CD4-positive, alpha-beta T cell treated with Interleukin-17A for 1 hour (primary cell): Measurements from ENCODE around the gene MYO9B.
"Not testable (repeated sequence)": the region's sequence is repeated elsewhere in the genome, so short reads cannot be mapped to it uniquely, and the experiment has no call there.

Source experiments
- DNase-seq: peaks from one replicate; pipeline ENCODE4 v3.0.0-alpha.2; 2020

The MYO9B gene

DNA sequence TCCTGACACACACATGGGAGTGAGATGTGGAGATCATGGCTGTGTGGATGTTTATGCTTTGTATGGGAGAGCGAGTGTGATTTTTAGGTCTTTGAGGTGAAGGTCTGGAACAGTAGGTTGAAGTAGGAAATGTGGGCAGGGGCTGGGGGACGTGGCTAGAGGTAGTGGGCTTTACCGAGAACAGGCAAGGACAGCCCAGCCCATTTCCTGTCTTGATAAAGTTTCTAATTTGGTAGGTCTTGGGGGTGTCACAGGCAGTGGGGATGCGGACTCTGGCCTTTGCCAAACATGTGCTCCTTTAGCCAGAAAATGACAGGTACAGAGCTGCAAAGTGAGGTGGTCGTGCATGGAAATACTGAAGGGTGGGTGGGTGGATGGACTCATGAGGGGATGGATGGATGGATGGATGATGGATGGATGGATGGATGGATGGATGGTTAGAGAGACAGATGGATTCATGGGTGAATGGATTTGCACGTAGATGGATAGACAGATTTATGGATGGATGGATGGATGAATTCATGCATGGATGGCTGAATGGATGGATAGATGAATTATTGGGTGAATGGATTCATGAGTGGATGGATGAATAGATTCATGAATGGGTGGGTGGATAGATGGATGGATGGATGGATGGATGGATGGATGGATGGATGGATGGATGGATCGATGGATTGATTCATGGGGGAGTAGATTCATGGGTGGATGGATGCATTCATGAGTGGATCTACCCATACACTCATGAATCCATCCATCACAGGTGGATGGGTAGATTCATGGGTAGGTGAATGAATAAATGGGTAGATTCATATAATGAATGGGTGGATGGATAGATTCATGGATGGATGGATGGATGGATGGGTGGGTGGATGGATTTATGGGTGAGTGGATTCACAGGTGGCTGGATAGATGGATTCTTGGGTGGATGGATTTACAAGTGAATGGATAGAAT, 70.2 kb downstream of the MYO9B start:
- no peak for DNase-seq

- DNase-seq = no peak
Measured at GRCh38 chr19:17148130-17148529, 72.6 kb downstream of the MYO9B start.

GRCh38 chr19:17149393-17150135, 74.0 kb downstream of the MYO9B start:
- DNase-seq = no peak

GRCh38 chr19:17153996-17154395, 78.4 kb downstream of the MYO9B start:
- DNase-seq = no peak

- no peak for DNase-seq
Measured at GRCh38 chr19:17155251-17155650, 79.7 kb downstream of the MYO9B start.

DNA sequence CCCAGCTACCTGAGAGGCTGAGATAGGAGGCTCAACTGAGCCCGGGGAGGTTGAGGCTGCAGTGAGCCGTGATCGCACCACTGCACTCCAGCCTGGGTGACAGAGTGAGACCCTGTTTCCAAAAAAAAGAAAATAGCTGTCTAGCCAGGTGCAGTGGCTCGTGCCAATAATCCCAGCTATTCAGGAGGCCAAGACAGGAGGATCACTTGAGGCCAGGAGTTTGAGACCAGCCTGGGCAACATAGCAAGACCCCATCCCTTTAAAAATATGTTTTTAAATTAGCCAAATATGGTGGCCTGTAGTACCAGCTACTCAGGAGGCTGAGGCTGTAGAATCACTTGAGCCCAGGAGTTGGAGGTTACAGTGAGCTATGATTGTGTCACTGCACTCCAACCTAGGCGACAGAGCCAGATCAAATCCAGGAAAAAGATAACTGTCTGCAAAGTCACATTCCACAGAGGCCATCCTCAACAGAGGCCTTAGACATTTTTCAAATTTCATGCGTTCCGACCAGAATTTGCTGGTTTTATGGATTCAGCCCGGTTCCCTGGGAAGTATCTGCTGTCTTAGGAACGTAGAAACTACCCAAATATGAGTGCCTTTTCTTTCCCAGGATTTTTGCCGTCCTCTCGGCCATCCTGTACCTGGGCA, 80.8 kb downstream of the MYO9B start:
- no peak for DNase-seq

DNA sequence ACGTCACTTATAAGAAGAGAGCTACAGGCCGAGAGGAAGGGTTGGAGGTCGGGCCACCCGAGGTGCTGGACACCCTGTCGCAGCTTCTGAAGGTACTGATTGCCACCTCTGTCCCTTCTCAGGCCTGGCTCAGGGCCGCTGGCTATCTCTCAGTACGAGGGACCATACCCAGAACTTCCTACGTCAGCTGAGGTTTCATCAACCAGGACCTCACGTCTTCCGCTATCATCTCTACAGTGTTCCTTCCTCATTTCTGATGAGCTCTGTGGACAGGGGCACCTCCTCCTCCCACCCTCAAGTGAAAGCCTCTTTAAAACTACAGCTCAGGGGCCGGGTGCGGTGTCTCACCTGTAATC, 81.3 kb downstream of the MYO9B start:
- DNase-seq = no peak

DNA sequence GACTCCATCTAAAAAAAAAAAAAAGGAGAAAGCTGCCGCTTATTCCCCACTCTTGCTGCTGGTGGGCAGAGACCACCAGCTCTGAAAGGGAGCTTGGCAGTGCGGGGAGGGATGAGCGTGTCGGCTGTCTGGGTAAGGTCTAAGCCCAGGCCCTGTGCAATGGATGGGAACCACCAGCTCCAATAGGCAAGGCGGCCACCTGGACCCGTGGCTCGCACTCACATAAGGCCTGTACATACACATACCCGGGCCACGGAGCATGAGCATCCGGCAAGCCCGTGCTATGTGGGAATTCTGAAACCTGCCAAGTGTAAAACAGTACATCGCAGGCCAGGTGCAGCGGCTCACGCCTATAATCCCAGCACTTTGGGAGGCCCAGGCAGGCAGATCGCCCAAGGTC, 83.0 kb downstream of the MYO9B start:
- DNase-seq = no peak

DNA sequence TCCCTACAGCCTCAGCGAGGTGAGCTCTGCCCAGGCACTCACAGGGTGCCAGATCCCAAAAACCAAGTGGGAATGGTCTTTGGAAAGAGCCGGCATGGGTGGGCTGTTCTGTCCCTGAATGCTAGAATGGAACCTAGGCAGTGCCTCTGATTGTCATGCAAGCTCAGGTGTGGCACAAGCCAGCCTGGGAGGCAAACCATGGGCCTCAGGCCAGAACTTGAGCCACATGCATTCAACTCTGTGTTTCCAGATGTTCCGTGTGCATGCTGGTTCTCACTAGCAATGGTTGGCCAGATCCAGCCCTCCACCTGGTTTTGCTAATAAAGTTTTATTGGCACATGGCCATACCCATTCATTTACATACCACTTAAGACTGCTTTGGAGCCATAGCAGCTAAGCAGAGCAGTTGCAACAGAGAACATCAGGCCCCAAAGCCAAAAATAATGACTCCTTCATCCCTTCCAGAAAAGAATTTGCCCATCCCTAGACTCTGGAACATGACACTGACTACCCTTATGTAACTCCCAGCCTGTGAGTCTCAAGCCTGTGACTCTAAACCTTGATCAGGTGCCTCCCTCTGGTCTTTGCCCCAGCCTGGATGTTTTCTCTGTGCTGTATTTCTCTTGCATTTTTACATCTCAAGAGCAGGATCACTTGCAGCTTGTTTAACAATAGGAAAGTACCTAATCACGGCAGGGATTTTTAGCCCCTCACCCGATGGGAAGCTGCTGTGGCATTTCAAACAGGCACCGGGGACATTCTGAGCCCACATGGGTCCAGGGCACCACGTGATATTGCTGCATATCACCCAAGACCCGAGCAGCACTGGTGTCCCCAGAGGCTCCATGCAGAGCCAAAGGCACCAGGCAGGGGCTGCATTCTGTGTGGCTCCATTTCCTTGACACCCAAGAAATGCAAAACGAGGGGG, 84.2 kb downstream of the MYO9B start:
- DNase-seq = no peak

- peak; percentile 32 for DNase-seq
Measured at GRCh38 chr19:17160908-17161307, 85.3 kb downstream of the MYO9B start.

DNA sequence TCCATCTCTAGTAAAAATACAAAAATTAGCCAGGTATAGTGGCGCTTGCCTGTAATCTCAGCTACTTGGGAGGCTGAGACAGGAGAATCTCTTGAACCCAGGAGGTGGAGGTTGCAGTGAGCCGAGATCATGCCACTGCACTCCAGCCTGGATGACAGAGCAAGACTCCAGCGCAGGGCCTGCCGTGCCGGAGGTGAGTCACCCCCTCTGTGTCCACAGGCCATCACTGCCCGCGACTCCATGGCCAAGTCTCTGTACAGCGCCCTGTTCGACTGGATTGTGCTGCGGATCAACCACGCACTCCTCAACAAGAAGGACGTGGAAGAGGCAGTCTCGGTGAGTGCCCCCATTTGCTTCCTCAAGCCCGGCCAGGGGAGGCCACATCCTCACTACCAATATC, 86.6 kb downstream of the MYO9B start:
- not testable (repeated sequence) for DNase-seq

DNA sequence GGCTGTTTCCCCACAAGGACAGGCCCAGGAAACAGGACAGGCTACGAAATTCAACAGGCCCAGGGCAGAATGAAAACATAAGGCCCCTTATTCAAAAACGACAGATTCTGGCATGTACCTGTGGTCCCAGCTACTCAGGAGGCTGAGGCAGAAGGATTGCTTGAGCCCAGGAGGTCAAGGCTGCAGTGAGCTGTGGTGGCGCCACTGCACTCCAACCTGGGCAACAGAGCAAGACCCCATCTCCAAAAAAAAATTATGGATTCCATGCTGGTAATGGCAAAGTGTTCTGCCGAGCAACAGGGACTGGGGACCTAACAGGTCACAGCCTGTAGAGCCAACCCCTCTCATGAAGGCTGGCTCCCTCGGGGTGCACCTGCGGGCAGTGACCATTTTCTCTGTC, 87.0 kb downstream of the MYO9B start:
- DNase-seq = no peak

GRCh38 chr19:17163652-17164051, 88.1 kb downstream of the MYO9B start:
- DNase-seq = no peak

DNA sequence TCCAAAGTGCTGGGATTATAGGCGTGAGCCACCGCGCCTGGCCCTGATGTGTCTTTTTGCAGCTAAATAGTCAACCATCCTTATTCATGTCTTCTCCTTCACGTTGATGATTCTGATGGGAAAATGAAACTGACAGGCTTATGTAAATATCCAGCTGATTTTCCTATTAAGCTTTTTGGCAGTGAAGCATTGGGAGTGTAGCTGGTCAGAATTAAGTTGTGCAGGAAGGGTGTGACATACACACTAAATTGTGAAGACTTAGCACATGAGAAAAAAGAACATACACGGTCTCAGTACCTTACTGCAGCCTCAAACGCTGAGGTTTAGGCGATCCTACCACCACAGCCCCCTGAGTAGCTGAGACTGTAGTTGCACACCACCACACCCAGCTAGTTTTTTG, 89.1 kb downstream of the MYO9B start:
- no peak for DNase-seq

DNA sequence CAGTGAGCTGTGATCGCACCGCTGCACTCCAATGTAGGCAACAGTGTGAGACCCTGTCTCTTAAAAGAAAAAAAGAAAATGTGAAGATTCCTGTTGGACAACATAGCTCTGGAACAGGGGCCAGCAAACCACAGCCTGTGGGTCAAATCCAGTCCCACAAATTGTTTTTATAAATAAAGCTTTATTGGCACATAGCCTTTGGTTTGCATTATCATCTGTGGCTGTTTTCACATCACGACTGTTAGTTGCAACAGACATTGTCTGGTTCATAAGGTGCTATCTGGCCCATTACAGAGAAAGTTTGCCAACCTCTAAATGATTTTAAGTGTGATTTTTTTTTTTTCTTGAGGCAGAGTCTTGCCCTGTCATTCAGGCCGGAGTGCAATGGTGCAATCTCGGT, 90.1 kb downstream of the MYO9B start:
- no peak for DNase-seq

DNA sequence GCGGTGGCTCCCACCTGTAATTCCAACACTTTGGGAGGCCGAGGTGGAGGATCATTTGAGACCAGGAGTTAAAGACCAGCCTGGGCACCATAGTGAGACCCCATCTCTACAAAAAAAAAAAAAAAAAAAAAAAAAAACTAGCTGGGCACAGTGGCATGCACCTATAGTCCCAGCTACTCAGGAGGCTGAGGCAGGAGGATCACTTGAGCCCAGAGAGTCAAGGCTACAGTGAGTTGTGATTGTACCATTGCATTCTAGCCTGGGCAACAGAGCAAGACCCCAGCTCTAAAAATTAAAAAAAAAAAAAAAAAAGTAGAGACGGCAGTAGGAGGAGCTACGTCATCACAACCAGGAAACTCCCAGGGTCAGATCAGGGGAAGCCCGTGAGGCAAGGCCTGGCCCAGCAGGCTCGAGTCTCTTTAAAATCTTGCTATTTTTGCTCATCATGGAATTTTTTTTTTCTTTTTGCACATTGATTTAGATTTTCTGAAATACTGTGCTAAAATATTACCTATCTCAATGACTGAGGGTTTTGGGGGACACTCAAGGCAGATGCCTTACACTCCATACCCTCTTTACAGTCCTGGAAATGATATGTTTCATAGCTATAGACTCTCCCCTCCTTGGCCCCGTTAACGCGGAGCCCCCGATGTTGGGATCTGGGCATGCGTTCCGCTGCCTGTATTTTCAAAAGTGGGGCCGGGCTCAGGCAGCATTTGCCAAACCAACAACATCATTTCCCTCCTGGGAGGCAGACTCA, 95.1 kb downstream of the MYO9B start:
- peak; percentile 32 for DNase-seq

GRCh38 chr19:17171874-17172273, 96.3 kb downstream of the MYO9B start:
- no peak for DNase-seq

DNA sequence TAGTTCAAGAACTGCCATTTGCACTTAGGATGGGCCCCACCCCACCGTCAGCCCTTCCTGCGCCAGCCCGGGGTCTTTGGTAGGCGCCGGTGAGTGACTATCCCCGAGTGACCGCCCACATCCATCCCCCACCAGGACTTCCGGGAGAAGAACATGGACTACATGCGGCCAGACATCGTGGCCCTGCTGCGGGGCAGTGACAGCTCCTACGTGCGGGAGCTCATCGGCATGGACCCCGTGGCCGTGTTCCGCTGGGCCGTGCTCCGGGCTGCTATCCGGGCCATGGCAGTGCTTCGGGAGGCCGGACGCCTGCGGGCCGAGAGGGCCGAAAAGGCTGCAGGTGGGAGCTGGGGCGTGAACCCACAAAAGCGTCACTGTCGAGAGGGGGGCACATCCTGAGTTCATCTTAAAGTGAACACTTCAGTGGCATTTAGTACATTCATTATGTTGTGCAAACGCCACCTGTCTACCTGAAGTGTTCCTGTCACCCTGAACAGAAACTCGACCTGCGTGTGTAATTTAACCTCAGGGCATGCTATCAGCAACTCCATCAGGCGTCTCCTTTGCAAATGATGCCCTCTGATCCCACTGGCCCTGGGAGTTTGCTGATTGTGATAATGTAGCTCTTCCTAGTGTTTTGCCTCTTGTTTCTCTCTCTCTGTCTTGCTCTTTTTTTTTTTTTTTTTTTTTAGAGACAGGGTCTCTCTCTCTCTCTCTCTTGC, 97.2 kb downstream of the MYO9B start:
- no peak for DNase-seq

DNA sequence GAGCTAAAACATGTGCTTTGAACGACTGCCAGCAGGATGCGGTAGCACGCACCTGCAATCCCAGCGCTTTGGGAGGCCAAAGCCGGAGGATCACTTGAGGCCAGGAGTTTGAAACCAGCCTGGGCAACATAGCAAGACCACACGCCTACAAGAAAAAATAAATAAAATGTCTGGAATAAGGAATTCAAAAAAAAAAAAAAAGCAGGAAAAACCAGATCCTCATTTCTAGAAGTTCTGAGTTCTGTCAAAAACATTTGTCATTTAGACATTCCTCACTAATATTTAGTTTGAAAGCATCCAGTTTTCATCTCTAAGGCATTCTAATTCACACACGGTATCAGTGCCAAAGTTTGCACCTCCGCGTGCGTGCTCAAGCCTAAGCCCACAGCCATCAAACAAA, 102.7 kb downstream of the MYO9B start:
- no peak for DNase-seq

- DNase-seq = no peak
Measured at GRCh38 chr19:17180997-17181702, 105.6 kb downstream of the MYO9B start.
